GM12891 (cell line): ENCODE results near the gene TIGD3.

Experiments used
- POLR2A ChIP-seq: IDR thresholded peaks from 2 replicates; pipeline ENCODE4 v1.6.1; 2011; ENCODE audit warnings: low read depth, low read length, control low read depth
- POLR2AphosphoS5 ChIP-seq: IDR thresholded peaks from 2 replicates; pipeline ENCODE4 v1.6.1; 2011; ENCODE audit warnings: low read depth, low read length, control low read depth
- POU2F2 ChIP-seq: IDR thresholded peaks from 2 replicates; pipeline ENCODE4 v1.6.1; 2011; ENCODE audit warnings: low read depth, mild to moderate bottlenecking, control low read depth, low read length, moderate library complexity
- SPI1 ChIP-seq: IDR thresholded peaks from 2 replicates; pipeline ENCODE4 v1.6.1; 2011; ENCODE audit warnings: low read depth, low read length, control low read depth
- TAF1 ChIP-seq: IDR thresholded peaks from 2 replicates; pipeline ENCODE4 v1.6.1; 2011; ENCODE audit warnings: low read depth, low read length, control low read depth

- no peak for TF ChIP-seq POLR2A
- TF ChIP-seq POLR2AphosphoS5, result no peak
- no peak for TF ChIP-seq SPI1
- TF ChIP-seq TAF1, result no peak
- no peak for TF ChIP-seq POU2F2
Observed at GRCh38 chr11:65404210-65404609, 49.7 kb downstream of the TIGD3 start.
